Fibroblast of villous mesenchyme (primary cell): ENCODE results near the gene NUDT21. TPM values are rescaled to one million over a fixed set of nuclear protein-coding genes. Genes with fewer than 3 reads are reported as not detected.
"Not testable (repeated sequence)": the region's sequence is repeated elsewhere in the genome, so short reads cannot be mapped to it uniquely, and the experiment has no call there.

ENCODE experiments used
- DNase-seq: peaks from one replicate; pipeline ENCODE4 v3.0.0-alpha.2; 2010; ENCODE audit warnings: low read depth
- H3K4me3 ChIP-seq: 2 replicates; pipeline ENCODE4 v1.5.1; 2011; ENCODE audit warnings: low read depth, mild to moderate bottlenecking, low read length
- total RNA-seq: library from RNA; depleted of rRNA; stranded (reverse); fragments of >200 nt; gene quantifications from 2 replicates; pipeline ENCODE4 v1.2.3, GENCODE V29; 2012
- TF ChIP-seq, protein P1 (sequence below): IDR thresholded peaks from 2 replicates; pipeline ENCODE4 v1.5.1; 2012; ENCODE audit warnings: low read depth, mild to moderate bottlenecking, low read length; ENCODE audit not compliant: insufficient read depth

NUDT21 gene
- total RNA-seq: 59.9 and 83.8 TPM in 2 replicates

DNA sequence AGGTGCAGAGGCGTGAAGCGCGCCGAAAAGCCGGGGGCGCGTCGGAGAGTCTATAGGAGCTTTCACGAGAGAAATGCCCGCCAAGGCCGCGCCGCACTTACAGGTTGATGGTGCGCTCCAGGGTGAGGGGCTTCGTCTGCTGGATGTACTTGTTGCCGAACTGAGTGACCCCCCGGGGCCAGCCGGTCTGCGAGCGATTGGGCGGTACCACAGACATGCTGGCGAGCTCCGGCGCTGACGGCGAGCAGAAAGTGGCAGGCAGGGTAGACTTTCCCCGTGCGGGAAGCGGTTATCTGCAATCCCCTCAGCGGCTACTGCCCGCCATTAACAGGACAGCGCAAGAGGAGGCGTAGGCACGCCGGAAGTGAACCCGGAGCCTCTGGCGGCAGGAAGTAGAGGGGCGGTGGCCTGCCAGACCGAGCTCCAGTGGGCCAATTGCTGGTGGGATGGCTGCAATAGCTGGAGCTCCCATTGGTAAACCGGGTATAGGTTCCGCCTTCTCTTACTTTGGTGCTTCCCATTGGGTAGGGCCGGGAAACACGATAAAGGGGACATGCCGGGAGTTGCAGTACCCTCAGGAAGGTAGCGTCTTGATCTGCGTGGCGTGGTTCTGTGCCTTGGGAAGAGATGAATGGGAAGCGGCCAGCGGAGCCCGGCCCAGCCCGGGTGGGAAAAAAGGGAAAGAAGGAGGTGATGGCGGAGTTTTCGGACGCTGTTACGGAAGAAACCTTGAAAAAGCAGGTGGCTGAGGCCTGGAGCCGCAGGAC lies at the start of gene NUDT21, which contains the start of gene OGFOD1:
TSS of gene NUDT21 (minus strand) at position 347 of the 767 bp plus-strand sequence. CDS start at position 217, 130 bp downstream.
TSS of gene OGFOD1 (plus strand) at position 569 of the 767 bp plus-strand sequence. CDS start at position 628, 59 bp downstream.
- TF ChIP-seq, protein P1, sequence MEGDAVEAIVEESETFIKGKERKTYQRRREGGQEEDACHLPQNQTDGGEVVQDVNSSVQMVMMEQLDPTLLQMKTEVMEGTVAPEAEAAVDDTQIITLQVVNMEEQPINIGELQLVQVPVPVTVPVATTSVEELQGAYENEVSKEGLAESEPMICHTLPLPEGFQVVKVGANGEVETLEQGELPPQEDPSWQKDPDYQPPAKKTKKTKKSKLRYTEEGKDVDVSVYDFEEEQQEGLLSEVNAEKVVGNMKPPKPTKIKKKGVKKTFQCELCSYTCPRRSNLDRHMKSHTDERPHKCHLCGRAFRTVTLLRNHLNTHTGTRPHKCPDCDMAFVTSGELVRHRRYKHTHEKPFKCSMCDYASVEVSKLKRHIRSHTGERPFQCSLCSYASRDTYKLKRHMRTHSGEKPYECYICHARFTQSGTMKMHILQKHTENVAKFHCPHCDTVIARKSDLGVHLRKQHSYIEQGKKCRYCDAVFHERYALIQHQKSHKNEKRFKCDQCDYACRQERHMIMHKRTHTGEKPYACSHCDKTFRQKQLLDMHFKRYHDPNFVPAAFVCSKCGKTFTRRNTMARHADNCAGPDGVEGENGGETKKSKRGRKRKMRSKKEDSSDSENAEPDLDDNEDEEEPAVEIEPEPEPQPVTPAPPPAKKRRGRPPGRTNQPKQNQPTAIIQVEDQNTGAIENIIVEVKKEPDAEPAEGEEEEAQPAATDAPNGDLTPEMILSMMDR: no peak
- DNase-seq: peak; percentile 98
- peak within 1 kb of the TSS; percentile 94 for H3K4me3 ChIP-seq

DNA sequence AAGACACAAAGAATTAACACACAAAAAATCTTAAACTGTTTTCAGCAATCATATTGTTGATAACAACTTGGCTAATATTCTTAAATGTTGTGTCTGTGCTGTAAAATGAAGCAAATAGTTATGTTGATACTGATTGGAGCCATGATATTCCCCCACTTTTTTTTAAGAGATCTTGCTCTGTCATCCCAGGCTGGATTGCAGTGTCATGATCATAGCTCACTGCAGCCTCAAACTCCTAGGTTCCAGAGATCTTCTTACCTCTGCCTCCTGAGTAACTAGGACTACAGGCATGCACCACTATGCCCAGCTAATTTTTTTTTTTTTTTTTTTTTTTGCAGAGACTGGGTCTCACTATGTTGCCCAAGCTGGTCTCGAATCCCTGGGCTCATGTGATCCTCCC lies 42.7 kb upstream of the NUDT21 start:
- no peak for DNase-seq
- TF ChIP-seq, protein P1: no peak
- no peak overlapping the region for H3K4me3 ChIP-seq

DNA sequence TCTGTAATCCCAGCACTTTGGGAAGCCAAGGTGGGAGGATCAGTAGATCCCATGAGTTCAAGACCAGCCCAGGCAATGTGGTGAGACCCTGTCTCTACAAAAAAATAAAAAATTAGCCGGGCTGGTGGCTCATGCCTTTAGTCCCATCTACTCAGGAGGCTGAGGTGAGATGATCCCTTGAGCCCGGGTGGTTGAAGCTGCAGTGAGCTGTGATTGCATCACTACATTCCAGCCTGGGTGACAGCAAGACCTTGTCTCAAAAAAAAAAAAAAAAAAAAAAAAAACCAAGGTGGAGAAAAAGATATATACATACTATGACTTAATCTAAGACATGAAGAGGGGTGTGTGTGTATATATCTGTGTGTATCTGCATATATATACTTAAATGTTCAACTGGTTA lies 42.0 kb upstream of the NUDT21 start:
- H3K4me3 ChIP-seq: no peak overlapping the region
- no peak for DNase-seq
- TF ChIP-seq, protein P1: no peak

DNA sequence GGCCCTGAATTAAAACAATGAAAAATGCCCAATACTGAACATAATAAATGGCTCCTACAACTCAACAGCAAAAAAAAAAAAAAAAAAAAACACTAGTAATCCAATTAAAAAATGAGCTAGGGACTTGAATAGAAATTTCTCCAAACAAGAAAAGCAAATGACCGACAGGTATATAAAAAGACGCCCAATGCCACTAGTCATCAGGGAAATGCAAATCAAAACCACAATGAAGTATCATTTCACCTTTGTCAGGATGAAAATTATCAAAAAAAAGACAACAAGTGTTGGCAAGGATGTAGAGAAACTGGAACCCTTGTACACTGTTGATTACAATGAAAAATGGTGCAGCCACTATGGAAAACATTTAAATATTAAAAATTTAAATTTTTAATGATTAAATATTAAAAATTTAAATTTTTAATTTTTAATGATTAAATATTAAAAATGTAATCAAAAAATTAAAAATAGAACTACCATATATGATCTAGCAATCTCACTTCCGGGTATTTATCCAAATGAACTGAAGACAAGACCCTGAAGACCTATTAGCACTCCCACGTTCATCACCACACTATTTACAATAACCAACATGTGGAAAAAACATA lies 40.6 kb upstream of the NUDT21 start:
- H3K4me3 ChIP-seq: no peak overlapping the region
- DNase-seq: no peak
- TF ChIP-seq, protein P1: no peak

DNA sequence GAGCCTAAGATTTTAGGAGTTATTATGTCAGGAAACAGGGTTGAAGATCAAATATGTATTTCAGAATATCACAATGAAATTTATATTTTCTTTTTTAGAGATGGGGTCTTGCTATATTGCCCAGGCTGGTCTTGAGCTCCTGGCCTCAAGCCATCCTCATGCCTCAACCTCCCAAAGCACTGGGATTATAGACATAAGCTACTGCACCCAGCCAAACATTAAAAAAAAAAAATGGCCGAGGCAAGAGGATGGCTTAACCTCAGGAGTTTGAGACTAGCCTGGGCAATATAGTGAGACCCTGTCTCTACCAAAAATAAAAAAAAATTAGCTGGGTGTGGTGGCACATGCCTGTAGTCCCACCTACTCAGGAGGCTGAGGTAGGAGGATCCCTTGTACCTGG lies 37.7 kb upstream of the NUDT21 start:
- H3K4me3 ChIP-seq, DNase-seq: not testable (repeated sequence)

DNA sequence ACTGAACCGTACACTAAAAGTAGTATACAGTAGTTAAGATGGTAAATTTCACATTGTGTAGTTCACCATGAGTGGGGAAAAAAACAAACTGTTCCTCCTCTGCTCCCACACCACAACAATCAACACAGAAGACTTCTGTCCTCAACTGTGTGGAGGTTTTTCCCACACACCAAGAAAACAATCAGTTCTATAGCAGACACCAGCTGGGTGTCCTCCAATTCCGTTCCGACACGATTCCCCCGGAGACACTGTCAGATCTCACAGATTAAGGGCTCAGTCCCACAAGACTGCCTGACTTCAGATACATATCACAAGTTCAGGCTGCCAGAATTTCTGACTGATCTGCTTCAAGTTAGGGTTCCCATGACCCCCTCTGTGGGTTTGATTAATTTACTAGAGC lies 36.9 kb upstream of the NUDT21 start:
- DNase-seq: no peak
- TF ChIP-seq, protein P1: no peak
- H3K4me3 ChIP-seq: no peak overlapping the region

DNA sequence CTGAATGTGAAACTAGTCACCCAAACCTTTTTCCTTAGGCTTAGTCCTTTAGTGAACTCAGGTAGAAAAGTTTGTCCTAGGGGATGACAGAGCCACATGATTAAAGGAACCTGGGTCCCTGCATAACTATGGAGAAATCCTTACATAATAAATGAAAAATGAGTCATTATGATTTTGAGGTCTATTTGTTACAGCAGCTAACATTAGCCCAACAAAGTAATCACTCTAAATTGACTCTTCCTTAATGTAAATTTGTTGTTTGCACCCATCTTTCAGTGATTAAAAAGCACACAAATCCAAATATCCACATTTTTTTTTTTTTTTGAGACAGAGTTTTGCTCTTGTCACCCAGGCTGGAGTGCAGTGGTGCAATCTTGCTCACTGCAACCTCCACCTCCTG lies 32.3 kb upstream of the NUDT21 start:
- TF ChIP-seq, protein P1: no peak
- no peak overlapping the region for H3K4me3 ChIP-seq
- no peak for DNase-seq
